PC-9 (cell line): Measurements from ENCODE around the gene NDUFS6. TPM values are rescaled to one million over a fixed set of nuclear protein-coding genes. Genes with fewer than 3 reads are reported as not detected.

ENCODE experiments used
- BruUV-seq: library from RNA; stranded (reverse); fragments of 400-500 nt; replicated peaks from 2 replicates; lab custom pipeline; 2021; lab: Mats Ljungman, UMichigan
- CTCF ChIA-PET: fragments of 300-600 bp; sonication (Branson Sonifier 250); formaldehyde crosslinking; loops from one replicate; lab custom pipeline; 2022; ENCODE audit warnings: antibody characterized with exemption; lab: Charles Lee
- POLR2A ChIA-PET: fragments of 300-600 bp; sonication (Branson Sonifier 250); formaldehyde crosslinking; loops from one replicate; lab custom pipeline; 2022; ENCODE audit warnings: antibody characterized with exemption; ENCODE audit not compliant: unreplicated experiment; lab: Charles Lee
- DNase-seq, 2 experiments: peaks; one replicate each; pipeline versions ENCODE4 v3.0.0 to v3.0.0-alpha.2; 2015 to 2022; ENCODE audit warnings: mixed read lengths in 1 of 2
- H2AFZ ChIP-seq: fragments of 200-600 bp; sonication (generic); 2 replicates; pipeline ENCODE4 v1.8.1; 2017; ENCODE audit warnings: antibody characterized with exemption
- H3F3A ChIP-seq: fragments of 200-600 bp; sonication (generic); 2 replicates; pipeline ENCODE4 v1.8.1; 2017; ENCODE audit warnings: antibody characterized with exemption, mild to moderate bottlenecking, low read depth; ENCODE audit not compliant: insufficient read depth
- H3K27ac ChIP-seq: fragments of 200-600 bp; sonication (generic); 2 replicates; pipeline ENCODE4 v1.6.1; 2016; ENCODE audit warnings: mixed run types
- H3K27me3 ChIP-seq: fragments of 200-600 bp; sonication (generic); 2 replicates; pipeline ENCODE4 v1.6.1; 2016; ENCODE audit warnings: low read depth, mixed run types; ENCODE audit not compliant: insufficient read depth
- H3K36me3 ChIP-seq: fragments of 200-600 bp; sonication (generic); 2 replicates; pipeline ENCODE4 v1.6.1; 2016; ENCODE audit warnings: low read depth, mixed run types
- H3K4me1 ChIP-seq: fragments of 200-600 bp; sonication (generic); replicated peaks from 2 replicates; pipeline ENCODE4 v1.6.1; 2016; ENCODE audit warnings: mixed run types; ENCODE audit not compliant: insufficient read depth
- H3K4me2 ChIP-seq: fragments of 200-600 bp; sonication (generic); 2 replicates; pipeline ENCODE4 v1.6.1; 2017; ENCODE audit warnings: mixed run types
- H3K4me3 ChIP-seq: fragments of 200-600 bp; sonication (generic); 2 replicates; pipeline ENCODE4 v1.6.1; 2016; ENCODE audit warnings: mixed run types
- H3K79me2 ChIP-seq: fragments of 200-600 bp; sonication (generic); 2 replicates; pipeline ENCODE4 v1.6.1; 2017; ENCODE audit warnings: low read depth, mixed run types
- H3K9me2 ChIP-seq: fragments of 200-600 bp; sonication (generic); 2 replicates; pipeline ENCODE4 v1.8.1; 2017; ENCODE audit warnings: mild to moderate bottlenecking; ENCODE audit not compliant: insufficient read depth
- H3K9me3 ChIP-seq: fragments of 200-600 bp; sonication (generic); 2 replicates; pipeline ENCODE4 v1.8.1; 2016; ENCODE audit warnings: low read depth; ENCODE audit not compliant: insufficient read depth
- H4K20me1 ChIP-seq: fragments of 200-600 bp; sonication (generic); 2 replicates; pipeline ENCODE4 v1.8.1; 2017; ENCODE audit not compliant: insufficient read depth
- CTCF ChIP-seq: fragments of 200-600 bp; sonication (generic); conservative IDR thresholded peaks from 2 replicates; pipeline ENCODE4 v1.6.1; 2017; ENCODE audit warnings: mixed run types, antibody characterized with exemption, mild to moderate bottlenecking, moderate library complexity
- EZH2 ChIP-seq: fragments of 200-600 bp; sonication (generic); IDR thresholded peaks from 2 replicates; pipeline ENCODE4 v1.8.0; 2017; ENCODE audit warnings: antibody characterized with exemption, low read depth
- intact Hi-C: fragments of 100-400 bp; cut with micrococcal nuclease; formaldehyde crosslinking; loops from one replicate; pipeline ENCODE4 v1.10.0; 2022; ENCODE audit not compliant: unreplicated experiment
- total RNA-seq: library from RNA; stranded (reverse); gene quantifications from 2 replicates; pipeline ENCODE4 v1.2.3, GENCODE V29; 2021

NDUFS6 gene
- total RNA-seq, 1 experiment from 2014 or later = 153 TPM

GRCh38 chr5:1860949-1861348, 59.7 kb downstream of the NDUFS6 start:
- intact Hi-C loops = no loop called here
- H3K27me3 ChIP-seq = peaks cover 94% of the 10 kb centered on the region
- TF ChIP-seq CTCF = no peak
- TF ChIP-seq EZH2 = no peak

GRCh38 chr5:1864896-1865440, 63.8 kb downstream of the NDUFS6 start:
- TF ChIP-seq CTCF (no peak), EZH2 (no peak)
- no peaks in the 10 kb centered on the region for H3K9me2 ChIP-seq
- H4K20me1 ChIP-seq = peaks cover 3% of the 10 kb centered on the region; the same call in 1 of the 2 replicates
- H3F3A ChIP-seq = no peaks in the 10 kb centered on the region
- H3K9me3 ChIP-seq = no peaks in the 10 kb centered on the region; the same call in 1 of the 2 replicates
- H3K36me3 ChIP-seq = no peaks in the 10 kb centered on the region
- no peak for DNase-seq
- no TSS peak for BruUV-seq
- POLR2A ChIA-PET = no interaction called here
- intact Hi-C loops = no loop called here
- CTCF ChIA-PET = no interaction called here
- peaks cover 99% of the 10 kb centered on the region for H3K27me3 ChIP-seq
- H3K4me3 ChIP-seq = no peak overlapping the region
- H3K79me2 ChIP-seq = no peaks in the 10 kb centered on the region
- H3K27ac ChIP-seq = no peak overlapping the region
- no peak overlapping the region for H2AFZ ChIP-seq
- H3K4me1 ChIP-seq = no peaks in the 10 kb centered on the region
- H3K4me2 ChIP-seq = no peak overlapping the region

More at GRCh38 chr5:1860949-1861348, 59.7 kb downstream of the NDUFS6 start:
- H3K4me3 ChIP-seq = no peak overlapping the region
- no peak overlapping the region for H2AFZ ChIP-seq
- H3K36me3 ChIP-seq = no peaks in the 10 kb centered on the region
- DNase-seq = no peak
- H4K20me1 ChIP-seq = peaks cover 3% of the 10 kb centered on the region; the same call in 1 of the 2 replicates
- CTCF ChIA-PET = no interaction called here
- no peak overlapping the region for H3K4me2 ChIP-seq
- H3K9me3 ChIP-seq = no peaks in the 10 kb centered on the region
- BruUV-seq = no TSS peak
- H3F3A ChIP-seq = no peaks in the 10 kb centered on the region
- H3K9me2 ChIP-seq = no peaks in the 10 kb centered on the region
- no peaks in the 10 kb centered on the region for H3K4me1 ChIP-seq
- H3K27ac ChIP-seq = no peak overlapping the region
- POLR2A ChIA-PET = interaction anchor here (0.5 kb wide), 1 partner anchor 371 kb away, joined by 5 read pairs; no protein-coding TSS in a partner anchor
- no peaks in the 10 kb centered on the region for H3K79me2 ChIP-seq

- POLR2A ChIA-PET = no interaction called here
- H3K27me3 ChIP-seq = peaks cover 93% of the 10 kb centered on the region
These were observed 64.3 kb downstream of the NDUFS6 start for GRCh38 chr5:1865486-1865885.

More at GRCh38 chr5:1865486-1865885, 64.3 kb downstream of the NDUFS6 start:
- no peaks in the 10 kb centered on the region for H3F3A ChIP-seq
- no peak overlapping the region for H3K4me2 ChIP-seq
- H3K9me3 ChIP-seq = no peaks in the 10 kb centered on the region; the same call in 1 of the 2 replicates
- BruUV-seq = no TSS peak
- no peak overlapping the region for H3K27ac ChIP-seq
- intact Hi-C loops = no loop called here
- no peaks in the 10 kb centered on the region for H3K4me1 ChIP-seq
- no peak overlapping the region for H3K4me3 ChIP-seq
- DNase-seq = no peak
- no peaks in the 10 kb centered on the region for H3K36me3 ChIP-seq
- CTCF ChIA-PET = no interaction called here
- H3K9me2 ChIP-seq = no peaks in the 10 kb centered on the region
- peaks cover 3% of the 10 kb centered on the region; the same call in 1 of the 2 replicates for H4K20me1 ChIP-seq
- H3K79me2 ChIP-seq = no peaks in the 10 kb centered on the region
- H2AFZ ChIP-seq = no peak overlapping the region
- TF ChIP-seq EZH2 = no peak
- TF ChIP-seq CTCF = no peak

Other genes starting within 250 kb of the NDUFS6 start
- gene MRPL36, start 1.6 kb upstream of the NDUFS6 start, total RNA-seq = 143 and 145 TPM in 2 replicates
- not detected in 2 replicates for gene IRX4, start 81.5 kb downstream of the NDUFS6 start, total RNA-seq